Measurements from ENCODE around the gene ZMYND19.
"Not testable (repeated sequence)": the region's sequence is repeated elsewhere in the genome, so short reads cannot be mapped to it uniquely, and the experiment has no call there.

Gene ZMYND19

GRCh38 chr9:137550231-137550621 lies 40.1 kb downstream of the ZMYND19 start, which contains the start of gene PNPLA7:
Gene PNPLA7 (minus strand): TSS chr9:137550402. CDS start chr9:137550197, 205 bp downstream.
- TF ChIP-seq GATA1 (IDR thresholded peaks at IDR 0.05; ENCODE audit: low read depth, low read length) (no peak), POLR2A (IDR thresholded peaks at IDR 0.05; ENCODE audit: low read length) (no peak)
- DNase-seq = peak; percentile 75 to 76

- TF ChIP-seq GATA1 (IDR thresholded peaks at IDR 0.05; ENCODE audit: low read depth, low read length) = no peak
- TF ChIP-seq POLR2A (IDR thresholded peaks at IDR 0.05; ENCODE audit: low read length) = no peak
- DNase-seq = no peak
Observed at GRCh38 chr9:137547687-137548543, 42.4 kb downstream of the ZMYND19 start.

GRCh38 chr9:137545123-137545522 lies 45.2 kb downstream of the ZMYND19 start:
- TF ChIP-seq POLR2A (IDR thresholded peaks at IDR 0.05; ENCODE audit: low read length) (no peak), GATA1 (IDR thresholded peaks at IDR 0.05; ENCODE audit: low read depth, low read length) (no peak)
- DNase-seq = no peak

GRCh38 chr9:137544176-137544760 lies 46.0 kb downstream of the ZMYND19 start:
- no peak for DNase-seq
- no peak for TF ChIP-seq POLR2A (IDR thresholded peaks at IDR 0.05; ENCODE audit: low read length)
- TF ChIP-seq GATA1 (IDR thresholded peaks at IDR 0.05; ENCODE audit: low read depth, low read length) = no peak

- TF ChIP-seq POLR2A (IDR thresholded peaks at IDR 0.05; ENCODE audit: low read length) (no peak), GATA1 (IDR thresholded peaks at IDR 0.05; ENCODE audit: low read depth, low read length) (no peak)
- DNase-seq = no peak
Observed at GRCh38 chr9:137543237-137543963, 46.9 kb downstream of the ZMYND19 start.

- DNase-seq = no peak
- TF ChIP-seq POLR2A (IDR thresholded peaks at IDR 0.05; ENCODE audit: low read length) (no peak), GATA1 (IDR thresholded peaks at IDR 0.05; ENCODE audit: low read depth, low read length) (no peak)
Observed at GRCh38 chr9:137542486-137542885, 47.8 kb downstream of the ZMYND19 start.

GRCh38 chr9:137540536-137540935 lies 49.8 kb downstream of the ZMYND19 start:
- no peak for DNase-seq

GRCh38 chr9:137538058-137538457 lies 52.3 kb downstream of the ZMYND19 start:
- no peak for DNase-seq
- TF ChIP-seq POLR2A (IDR thresholded peaks at IDR 0.05; ENCODE audit: low read length) (no peak), GATA1 (IDR thresholded peaks at IDR 0.05; ENCODE audit: low read depth, low read length) (no peak)

More at GRCh38 chr9:137540536-137540935, 49.8 kb downstream of the ZMYND19 start:
- no peak for TF ChIP-seq GATA1 (IDR thresholded peaks at IDR 0.05; ENCODE audit: low read depth, low read length)
- no peak for TF ChIP-seq POLR2A (IDR thresholded peaks at IDR 0.05; ENCODE audit: low read length)

GRCh38 chr9:137536594-137537131 lies 53.6 kb downstream of the ZMYND19 start:
- not testable (repeated sequence) for DNase-seq

- TF ChIP-seq GATA1 (IDR thresholded peaks at IDR 0.05; ENCODE audit: low read depth, low read length) (no peak), POLR2A (IDR thresholded peaks at IDR 0.05; ENCODE audit: low read length) (no peak)
- no peak for DNase-seq
Observed at GRCh38 chr9:137535120-137535428, 55.2 kb downstream of the ZMYND19 start.

GRCh38 chr9:137534256-137535119 lies 55.8 kb downstream of the ZMYND19 start:
- DNase-seq = peak; percentile 63 to 73
- TF ChIP-seq POLR2A (IDR thresholded peaks at IDR 0.05; ENCODE audit: low read length) (no peak), GATA1 (IDR thresholded peaks at IDR 0.05; ENCODE audit: low read depth, low read length) (no peak)

- not testable (repeated sequence) for DNase-seq
Observed at GRCh38 chr9:137532891-137533468, 57.3 kb downstream of the ZMYND19 start.
